Measurements from ENCODE around the gene SRPK2.

Gene SRPK2

GRCh38 chr7:105098863-105099515 is 289.7 kb downstream of the SRPK2 start:
- H3K27ac ChIP-seq (ENCODE audit: low read length), result no peak overlapping the region

DNA sequence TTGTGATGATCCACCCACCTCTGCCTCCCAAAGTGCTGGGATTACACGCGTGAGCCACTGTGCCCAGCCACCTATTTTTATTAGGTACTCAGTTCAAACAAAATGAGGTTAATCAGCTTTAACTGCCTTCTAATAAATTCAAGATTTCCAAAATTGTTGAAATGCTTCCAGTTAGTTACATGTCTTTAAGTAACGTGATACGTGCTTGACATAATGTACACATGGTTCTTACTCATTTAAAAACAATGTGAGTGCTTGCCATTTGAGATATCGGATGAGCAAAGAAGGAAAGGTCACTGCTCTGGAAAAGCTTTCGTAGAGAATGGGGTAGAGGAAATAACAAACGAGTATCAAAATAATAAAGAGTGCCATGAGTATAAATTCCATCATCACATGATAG is 291.1 kb downstream of the SRPK2 start:
- Histone ChIP-seq H3K27me3 (ENCODE audit: low read depth, low read length) (no peaks in the 10 kb centered on the region), H3K27ac (ENCODE audit: low read length) (no peak overlapping the region), H3K36me3 (ENCODE audit: control insufficient read depth in 1 of 2, insufficient read depth in 2 of 2, low read length in 2 of 2) (peaks cover 19 to 33% of the 10 kb centered on the region in 2 donors), H3K4me3 (ENCODE audit: low read depth in 1 of 2, low read length in 2 of 2) (no peak overlapping the region), H3K9me3 (ENCODE audit: control insufficient read depth in 1 of 2, low read length in 2 of 2) (no peaks in the 10 kb centered on the region), H3K4me1 (ENCODE audit: control insufficient read depth in 1 of 2, insufficient read depth in 2 of 2, low read length in 2 of 2) (peaks cover 0 to 3% of the 10 kb centered on the region in 2 donors)

More at GRCh38 chr7:105098863-105099515, 289.7 kb downstream of the SRPK2 start:
- Histone ChIP-seq H3K27me3 (ENCODE audit: low read depth, low read length) (no peaks in the 10 kb centered on the region), H3K36me3 (ENCODE audit: control insufficient read depth in 1 of 2, insufficient read depth in 2 of 2, low read length in 2 of 2) (peaks cover 9 to 25% of the 10 kb centered on the region in 2 donors), H3K4me1 (ENCODE audit: control insufficient read depth in 1 of 2, insufficient read depth in 2 of 2, low read length in 2 of 2) (peaks cover 0 to 7% of the 10 kb centered on the region in 2 donors), H3K4me3 (ENCODE audit: low read depth in 1 of 2, low read length in 2 of 2) (no peak overlapping the region), H3K9me3 (ENCODE audit: control insufficient read depth in 1 of 2, low read length in 2 of 2) (no peaks in the 10 kb centered on the region)

DNA sequence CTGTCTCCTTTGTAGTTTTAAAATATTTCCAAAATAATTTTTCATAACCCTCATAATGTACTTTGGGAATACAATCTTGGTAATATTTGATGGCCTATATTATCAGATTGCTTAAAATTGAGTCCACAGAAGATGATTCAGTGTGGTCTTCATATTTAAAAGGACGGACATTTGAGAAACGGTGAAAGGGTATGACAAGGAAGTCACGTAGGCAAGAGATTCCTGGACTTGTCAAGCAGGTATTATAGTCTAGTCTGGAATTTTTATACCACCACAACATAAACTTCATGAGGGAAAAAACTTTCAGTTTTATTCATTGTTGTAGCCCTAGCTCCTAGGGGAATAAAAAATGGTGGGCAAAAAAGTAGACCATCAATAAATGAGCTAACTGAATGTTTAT is 292.4 kb downstream of the SRPK2 start:
- no peak overlapping the region for H3K4me3 ChIP-seq (ENCODE audit: low read depth in 1 of 2, low read length in 2 of 2)
- H3K4me1 ChIP-seq (ENCODE audit: control insufficient read depth in 1 of 2, insufficient read depth in 2 of 2, low read length in 2 of 2), result peaks cover 0 to 3% of the 10 kb centered on the region in 2 donors
- H3K27ac ChIP-seq (ENCODE audit: low read length), result no peak overlapping the region
- H3K36me3 ChIP-seq (ENCODE audit: control insufficient read depth in 1 of 2, insufficient read depth in 2 of 2, low read length in 2 of 2), result peaks cover 25 to 42% of the 10 kb centered on the region in 2 donors
- no peaks in the 10 kb centered on the region for H3K27me3 ChIP-seq (ENCODE audit: low read depth, low read length)
- no peaks in the 10 kb centered on the region for H3K9me3 ChIP-seq (ENCODE audit: control insufficient read depth in 1 of 2, low read length in 2 of 2)

- Histone ChIP-seq H3K9me3 (ENCODE audit: control insufficient read depth in 1 of 2, low read length in 2 of 2) (no peaks in the 10 kb centered on the region), H3K27me3 (ENCODE audit: low read depth, low read length) (no peaks in the 10 kb centered on the region), H3K36me3 (ENCODE audit: control insufficient read depth in 1 of 2, insufficient read depth in 2 of 2, low read length in 2 of 2) (peaks cover 31 to 48% of the 10 kb centered on the region in 2 donors), H3K27ac (ENCODE audit: low read length) (no peak overlapping the region), H3K4me3 (ENCODE audit: low read depth in 1 of 2, low read length in 2 of 2) (no peak overlapping the region), H3K4me1 (ENCODE audit: control insufficient read depth in 1 of 2, insufficient read depth in 2 of 2, low read length in 2 of 2) (no peaks in the 10 kb centered on the region)
Observed at GRCh38 chr7:105094966-105095365, 293.8 kb downstream of the SRPK2 start.

DNA sequence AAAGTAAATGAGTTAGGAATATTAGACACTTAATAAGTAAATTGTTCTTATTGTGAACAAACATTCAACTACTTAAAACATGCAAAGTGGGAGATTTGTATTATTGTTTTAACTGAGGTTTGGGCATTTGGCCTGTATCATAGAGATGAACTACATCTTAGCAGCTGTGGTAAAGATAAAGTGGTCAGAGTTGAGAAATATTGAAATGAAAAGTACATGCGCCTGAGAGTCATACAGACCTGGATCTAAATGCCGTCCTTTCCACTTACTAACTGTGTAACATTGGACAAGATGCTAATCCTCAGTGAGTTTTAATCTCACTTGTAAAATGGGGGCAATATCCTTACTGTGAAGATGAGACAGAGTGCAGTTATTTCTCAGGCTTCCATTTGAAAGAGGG is 300.3 kb downstream of the SRPK2 start:
- H3K27ac ChIP-seq (ENCODE audit: low read length), result no peak overlapping the region
- H3K4me3 ChIP-seq (ENCODE audit: low read depth in 1 of 2, low read length in 2 of 2), result no peak overlapping the region
- H3K36me3 ChIP-seq (ENCODE audit: control insufficient read depth in 1 of 2, insufficient read depth in 2 of 2, low read length in 2 of 2), result peaks cover 30 to 35% of the 10 kb centered on the region in 2 donors
- no peaks in the 10 kb centered on the region for H3K9me3 ChIP-seq (ENCODE audit: control insufficient read depth in 1 of 2, low read length in 2 of 2)
- no peaks in the 10 kb centered on the region for H3K27me3 ChIP-seq (ENCODE audit: low read depth, low read length)
- H3K4me1 ChIP-seq (ENCODE audit: control insufficient read depth in 1 of 2, insufficient read depth in 2 of 2, low read length in 2 of 2), result no peaks in the 10 kb centered on the region

DNA sequence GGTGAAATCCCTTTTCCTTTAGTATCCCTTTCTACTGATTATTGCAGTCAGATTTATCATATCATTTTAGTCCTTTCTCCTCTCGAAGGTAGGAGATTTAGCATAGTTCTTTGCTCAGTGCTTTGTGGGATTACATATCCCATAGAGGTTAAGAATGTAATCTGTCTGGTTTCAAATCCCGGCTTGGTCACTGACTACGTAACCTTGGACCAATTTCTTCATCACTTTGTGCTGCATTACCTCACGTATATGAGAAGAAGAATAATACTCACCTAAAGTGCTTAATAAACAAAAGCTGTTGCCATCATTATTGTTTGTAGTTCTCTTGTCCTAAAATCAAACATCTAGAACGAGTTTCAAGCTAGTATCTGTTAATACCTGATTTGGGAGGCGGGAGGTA is 300.7 kb downstream of the SRPK2 start:
- H3K27me3 ChIP-seq (ENCODE audit: low read depth, low read length), result no peaks in the 10 kb centered on the region
- H3K27ac ChIP-seq (ENCODE audit: low read length), result no peak overlapping the region
- peaks cover 30 to 39% of the 10 kb centered on the region in 2 donors for H3K36me3 ChIP-seq (ENCODE audit: control insufficient read depth in 1 of 2, insufficient read depth in 2 of 2, low read length in 2 of 2)

DNA sequence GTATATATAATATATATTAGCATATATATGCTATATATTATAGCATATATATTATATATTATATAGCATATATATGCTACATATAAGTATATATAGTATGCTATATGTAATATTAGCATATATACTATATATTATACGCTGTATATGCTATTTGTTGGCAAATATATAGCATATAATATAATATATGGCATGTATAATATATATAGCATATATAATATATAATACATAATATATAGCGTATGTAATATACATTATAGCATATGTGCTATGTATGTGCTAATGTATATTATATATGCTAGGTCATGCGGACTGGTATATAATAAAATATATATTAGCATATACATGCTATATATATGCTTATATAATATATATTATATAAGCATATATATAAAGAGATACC is 301.9 kb downstream of the SRPK2 start:
- Histone ChIP-seq H3K9me3 (ENCODE audit: control insufficient read depth in 1 of 2, low read length in 2 of 2) (no peaks in the 10 kb centered on the region), H3K4me1 (ENCODE audit: control insufficient read depth in 1 of 2, insufficient read depth in 2 of 2, low read length in 2 of 2) (no peaks in the 10 kb centered on the region), H3K36me3 (ENCODE audit: control insufficient read depth in 1 of 2, insufficient read depth in 2 of 2, low read length in 2 of 2) (peaks cover 30 to 33% of the 10 kb centered on the region in 2 donors), H3K4me3 (ENCODE audit: low read depth in 1 of 2, low read length in 2 of 2) (no peak overlapping the region), H3K27me3 (ENCODE audit: low read depth, low read length) (no peaks in the 10 kb centered on the region), H3K27ac (ENCODE audit: low read length) (no peak overlapping the region)

More for the DNA sequence above, 300.7 kb downstream of the SRPK2 start:
- no peaks in the 10 kb centered on the region for H3K4me1 ChIP-seq (ENCODE audit: control insufficient read depth in 1 of 2, insufficient read depth in 2 of 2, low read length in 2 of 2)
- H3K9me3 ChIP-seq (ENCODE audit: control insufficient read depth in 1 of 2, low read length in 2 of 2), result no peaks in the 10 kb centered on the region
- no peak overlapping the region for H3K4me3 ChIP-seq (ENCODE audit: low read depth in 1 of 2, low read length in 2 of 2)

- H3K27me3 ChIP-seq (ENCODE audit: low read depth, low read length), result no peaks in the 10 kb centered on the region
- no peaks in the 10 kb centered on the region for H3K9me3 ChIP-seq (ENCODE audit: control insufficient read depth in 1 of 2, low read length in 2 of 2)
- peaks cover 15 to 37% of the 10 kb centered on the region in 2 donors for H3K36me3 ChIP-seq (ENCODE audit: control insufficient read depth in 1 of 2, insufficient read depth in 2 of 2, low read length in 2 of 2)
- no peak overlapping the region for H3K4me3 ChIP-seq (ENCODE audit: low read depth in 1 of 2, low read length in 2 of 2)
- H3K27ac ChIP-seq (ENCODE audit: low read length), result no peak overlapping the region
- no peaks in the 10 kb centered on the region for H3K4me1 ChIP-seq (ENCODE audit: control insufficient read depth in 1 of 2, insufficient read depth in 2 of 2, low read length in 2 of 2)
Observed at GRCh38 chr7:105084581-105084980, 304.1 kb downstream of the SRPK2 start.

DNA sequence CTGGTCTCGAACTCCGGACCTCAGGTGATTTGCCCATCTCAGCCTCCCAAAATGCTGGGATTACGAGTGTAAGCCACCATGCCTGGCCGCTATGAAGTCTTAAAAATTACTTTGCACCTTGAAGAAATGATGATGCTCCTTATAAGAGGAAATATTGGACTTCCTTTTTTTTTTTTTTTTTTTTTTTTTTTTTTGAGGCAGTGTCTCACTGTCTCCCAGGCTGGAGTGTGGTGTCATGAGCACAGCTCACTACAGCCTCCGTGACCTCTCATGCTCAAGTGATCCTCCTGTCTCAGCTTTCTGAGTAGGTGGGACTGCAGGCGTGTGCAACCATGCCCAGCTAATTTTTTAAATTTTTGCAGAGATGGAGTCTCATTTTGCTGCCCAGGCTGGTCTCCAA is 309.4 kb downstream of the SRPK2 start:
- H3K27me3 ChIP-seq (ENCODE audit: low read depth, low read length), result no peaks in the 10 kb centered on the region
- no peaks in the 10 kb centered on the region for H3K4me1 ChIP-seq (ENCODE audit: control insufficient read depth in 1 of 2, insufficient read depth in 2 of 2, low read length in 2 of 2)
- H3K27ac ChIP-seq (ENCODE audit: low read length), result no peak overlapping the region
- no peak overlapping the region for H3K4me3 ChIP-seq (ENCODE audit: low read depth in 1 of 2, low read length in 2 of 2)
- peaks cover 52 to 70% of the 10 kb centered on the region in 2 donors for H3K36me3 ChIP-seq (ENCODE audit: control insufficient read depth in 1 of 2, insufficient read depth in 2 of 2, low read length in 2 of 2)
- no peaks in the 10 kb centered on the region for H3K9me3 ChIP-seq (ENCODE audit: control insufficient read depth in 1 of 2, low read length in 2 of 2)

DNA sequence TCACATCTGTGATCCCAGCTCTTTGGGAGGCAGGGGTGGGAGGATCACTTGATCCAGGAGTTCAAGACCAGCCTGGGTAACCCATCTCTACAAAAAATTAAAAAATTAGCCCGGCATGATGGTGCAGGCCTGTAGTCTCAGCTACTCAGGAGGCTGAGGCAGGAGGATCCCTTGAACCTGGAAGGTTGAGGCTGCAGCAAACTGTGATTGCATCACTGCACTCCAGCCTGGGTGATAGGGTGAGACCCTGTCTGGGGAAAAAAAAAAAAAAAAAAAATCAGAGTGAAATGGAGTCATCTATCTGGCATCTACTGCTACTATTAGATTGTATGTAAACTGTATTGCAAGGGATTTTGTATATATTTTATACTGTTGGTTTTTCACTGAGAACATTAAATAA is 315.6 kb downstream of the SRPK2 start:
- Histone ChIP-seq H3K27ac (ENCODE audit: low read length) (no peak overlapping the region), H3K36me3 (ENCODE audit: control insufficient read depth in 1 of 2, insufficient read depth in 2 of 2, low read length in 2 of 2) (peaks cover 44 to 60% of the 10 kb centered on the region in 2 donors), H3K4me1 (ENCODE audit: control insufficient read depth in 1 of 2, insufficient read depth in 2 of 2, low read length in 2 of 2) (no peaks in the 10 kb centered on the region), H3K9me3 (ENCODE audit: control insufficient read depth in 1 of 2, low read length in 2 of 2) (no peaks in the 10 kb centered on the region), H3K4me3 (ENCODE audit: low read depth in 1 of 2, low read length in 2 of 2) (no peak overlapping the region), H3K27me3 (ENCODE audit: low read depth, low read length) (no peaks in the 10 kb centered on the region)

DNA sequence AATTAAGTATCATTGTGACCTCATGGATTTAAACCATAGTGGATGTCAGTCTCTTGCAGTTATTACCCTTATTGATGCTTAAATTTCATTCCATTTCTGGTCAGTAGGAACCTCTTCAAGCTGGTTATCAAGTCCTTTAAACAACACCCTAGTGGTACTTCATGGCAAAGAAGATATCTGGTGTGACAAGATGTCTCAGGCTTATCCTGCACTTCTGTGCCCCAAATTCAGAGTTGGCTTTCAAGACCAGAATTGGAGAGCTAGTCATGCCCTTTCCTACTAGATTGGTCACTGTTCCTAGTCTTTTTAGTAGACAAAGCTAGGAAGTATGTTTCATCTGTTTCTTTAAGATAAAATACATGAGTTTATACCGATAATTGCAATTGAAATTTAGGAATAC is 319.8 kb downstream of the SRPK2 start:
- peaks cover 0 to 6% of the 10 kb centered on the region in 2 donors for H3K4me1 ChIP-seq (ENCODE audit: control insufficient read depth in 1 of 2, insufficient read depth in 2 of 2, low read length in 2 of 2)
- no peaks in the 10 kb centered on the region for H3K9me3 ChIP-seq (ENCODE audit: control insufficient read depth in 1 of 2, low read length in 2 of 2)
- H3K27me3 ChIP-seq (ENCODE audit: low read depth, low read length), result no peaks in the 10 kb centered on the region
- H3K4me3 ChIP-seq (ENCODE audit: low read depth in 1 of 2, low read length in 2 of 2), result no peak overlapping the region
- no peak overlapping the region for H3K27ac ChIP-seq (ENCODE audit: low read length)
- peaks cover 25 to 36% of the 10 kb centered on the region in 2 donors for H3K36me3 ChIP-seq (ENCODE audit: control insufficient read depth in 1 of 2, insufficient read depth in 2 of 2, low read length in 2 of 2)

DNA sequence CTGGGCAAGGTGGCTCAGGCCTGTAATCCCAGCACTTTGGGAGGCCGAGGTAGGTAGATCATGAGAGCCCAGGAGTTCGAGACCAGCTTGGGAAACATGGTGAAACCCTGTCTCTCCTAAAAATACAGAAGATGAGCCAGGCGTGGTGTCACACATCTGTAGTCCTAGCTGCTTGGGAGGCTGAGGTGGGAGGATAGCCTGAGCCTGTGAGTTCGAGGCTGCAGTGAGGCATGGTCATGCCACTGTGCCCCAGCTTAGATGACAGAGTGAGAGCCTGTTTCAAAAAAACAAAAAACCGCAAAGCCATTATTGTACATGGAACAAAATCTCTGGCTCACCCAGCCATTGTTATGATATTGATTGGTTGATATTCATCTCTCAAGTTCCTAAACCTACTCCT is 321.0 kb downstream of the SRPK2 start:
- Histone ChIP-seq H3K9me3 (ENCODE audit: control insufficient read depth in 1 of 2, low read length in 2 of 2) (no peaks in the 10 kb centered on the region), H3K27me3 (ENCODE audit: low read depth, low read length) (no peaks in the 10 kb centered on the region), H3K4me3 (ENCODE audit: low read depth in 1 of 2, low read length in 2 of 2) (no peak overlapping the region), H3K27ac (ENCODE audit: low read length) (no peak overlapping the region), H3K36me3 (ENCODE audit: control insufficient read depth in 1 of 2, insufficient read depth in 2 of 2, low read length in 2 of 2) (peaks cover 33 to 40% of the 10 kb centered on the region in 2 donors), H3K4me1 (ENCODE audit: control insufficient read depth in 1 of 2, insufficient read depth in 2 of 2, low read length in 2 of 2) (peaks cover 0 to 6% of the 10 kb centered on the region in 2 donors)

Measured in muscle layer of duodenum (tissue), 2 donors.